Left ventricle myocardium inferior (tissue), 1 donor: ENCODE results near the gene ITGBL1. TPM values are rescaled to one million over a fixed set of nuclear protein-coding genes. Genes with fewer than 3 reads are reported as not detected.

ENCODE experiments used
- DNase-seq: peaks from one replicate; pipeline ENCODE4 v3.0.0-alpha.2; 2020
- H3K27ac ChIP-seq: fragments of 200-600 bp; replicated peaks from 2 replicates; pipeline ENCODE4 v1.8.0; 2021
- H3K27me3 ChIP-seq: fragments of 200-600 bp; 2 replicates; pipeline ENCODE4 v1.8.0; 2021; ENCODE audit warnings: low read depth
- H3K36me3 ChIP-seq: fragments of 200-600 bp; 2 replicates; pipeline ENCODE4 v1.8.0; 2021
- H3K4me1 ChIP-seq: fragments of 200-600 bp; 2 replicates; pipeline ENCODE4 v1.8.0; 2021
- H3K4me3 ChIP-seq: fragments of 200-600 bp; 2 replicates; pipeline ENCODE4 v1.8.0; 2021; ENCODE audit warnings: mild to moderate bottlenecking, moderate library complexity
- H3K9me3 ChIP-seq: fragments of 200-600 bp; replicated peaks from 2 replicates; pipeline ENCODE4 v1.8.0; 2021
- intact Hi-C: fragments of 100-400 bp; cut with micrococcal nuclease; formaldehyde crosslinking; loops from one replicate; pipeline ENCODE4 v1.11.0; 2022
- total RNA-seq: library from RNA; stranded (reverse); fragmentation: NEBNext Ultra II Directional; extraction: Animal tissue kit (Norgen Biotek cat#: 25700); gene quantifications from one replicate; pipeline ENCODE4 v1.2.1, GENCODE V29; 2021
- TF ChIP-seq, protein P1 (sequence below): fragments of 200-600 bp; IDR thresholded peaks from 2 replicates; pipeline ENCODE4 v1.8.0; 2021; ENCODE audit warnings: antibody characterized with exemption, mild to moderate bottlenecking, borderline replicate concordance
- donor health status: DM: no; HTN: yes; CAD: no; lungs with severe emphysema.

ITGBL1 gene
- total RNA-seq, 1 donor from 2014 or later: 2.2 TPM

DNA sequence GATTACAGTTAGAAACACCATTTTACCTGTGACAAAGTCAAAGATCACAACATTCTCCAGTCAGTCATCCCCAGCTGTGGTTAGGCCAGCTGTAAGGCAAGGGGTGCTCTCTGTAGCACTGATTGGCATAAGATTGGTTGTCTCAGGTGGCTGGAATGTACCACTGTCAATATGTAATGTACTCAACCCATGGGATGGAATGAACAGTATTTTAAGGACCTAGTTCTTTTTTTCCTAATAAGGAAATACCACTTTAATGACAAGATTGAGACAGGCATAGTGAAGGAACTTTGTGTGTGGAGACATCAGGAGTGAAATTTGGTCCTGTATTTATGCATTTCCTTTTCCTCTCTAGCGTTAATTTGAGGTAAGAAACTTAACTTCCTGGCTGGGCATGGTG lies 310.7 kb downstream of the ITGBL1 start:
- Histone ChIP-seq H3K4me3 (no peak overlapping the region), H3K27me3 (no peaks in the 10 kb centered on the region), H3K36me3 (no peaks in the 10 kb centered on the region), H3K4me1 (no peaks in the 10 kb centered on the region), H3K27ac (no peak overlapping the region), H3K9me3 (peaks cover 3% of the 10 kb centered on the region)
- TF ChIP-seq, protein P1, sequence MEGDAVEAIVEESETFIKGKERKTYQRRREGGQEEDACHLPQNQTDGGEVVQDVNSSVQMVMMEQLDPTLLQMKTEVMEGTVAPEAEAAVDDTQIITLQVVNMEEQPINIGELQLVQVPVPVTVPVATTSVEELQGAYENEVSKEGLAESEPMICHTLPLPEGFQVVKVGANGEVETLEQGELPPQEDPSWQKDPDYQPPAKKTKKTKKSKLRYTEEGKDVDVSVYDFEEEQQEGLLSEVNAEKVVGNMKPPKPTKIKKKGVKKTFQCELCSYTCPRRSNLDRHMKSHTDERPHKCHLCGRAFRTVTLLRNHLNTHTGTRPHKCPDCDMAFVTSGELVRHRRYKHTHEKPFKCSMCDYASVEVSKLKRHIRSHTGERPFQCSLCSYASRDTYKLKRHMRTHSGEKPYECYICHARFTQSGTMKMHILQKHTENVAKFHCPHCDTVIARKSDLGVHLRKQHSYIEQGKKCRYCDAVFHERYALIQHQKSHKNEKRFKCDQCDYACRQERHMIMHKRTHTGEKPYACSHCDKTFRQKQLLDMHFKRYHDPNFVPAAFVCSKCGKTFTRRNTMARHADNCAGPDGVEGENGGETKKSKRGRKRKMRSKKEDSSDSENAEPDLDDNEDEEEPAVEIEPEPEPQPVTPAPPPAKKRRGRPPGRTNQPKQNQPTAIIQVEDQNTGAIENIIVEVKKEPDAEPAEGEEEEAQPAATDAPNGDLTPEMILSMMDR: no peak
- no peak for DNase-seq
- intact Hi-C loops: no loop called here

Other genes starting within 250 kb of the ITGBL1 start
- gene NALCN, start 36.2 kb upstream of the ITGBL1 start, total RNA-seq: 8.3 TPM